ENCODE results near the gene TMEM30B.

DNA sequence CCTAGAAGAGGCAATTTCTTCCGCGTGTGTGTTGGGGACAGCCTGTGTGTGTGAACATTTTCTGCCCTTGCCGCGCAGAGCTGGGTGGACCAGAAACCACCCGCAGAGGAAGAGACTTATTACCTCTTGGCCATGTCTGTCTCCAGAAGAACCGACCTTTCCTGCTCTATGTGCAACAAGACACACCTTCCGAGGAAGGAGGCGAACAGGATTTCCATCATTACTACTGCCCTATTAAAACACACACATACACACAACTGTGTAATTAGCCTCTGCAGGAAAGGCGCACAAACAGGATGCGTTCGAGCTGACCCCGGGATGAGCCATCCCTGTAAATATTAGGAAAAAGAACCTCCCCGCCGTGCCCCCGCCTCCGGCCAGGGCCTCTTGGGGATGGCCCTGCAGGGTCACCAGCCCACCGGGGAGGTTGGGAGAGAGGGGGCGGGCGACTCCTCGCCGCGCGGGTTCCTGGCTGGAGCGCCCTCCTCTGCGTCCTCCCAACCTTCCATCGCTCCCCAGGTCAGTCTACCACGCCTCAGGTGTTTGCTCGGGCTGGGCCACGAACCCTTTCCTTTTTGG lies 39.8 kb upstream of the TMEM30B start:
- TF ChIP-seq, protein P1, sequence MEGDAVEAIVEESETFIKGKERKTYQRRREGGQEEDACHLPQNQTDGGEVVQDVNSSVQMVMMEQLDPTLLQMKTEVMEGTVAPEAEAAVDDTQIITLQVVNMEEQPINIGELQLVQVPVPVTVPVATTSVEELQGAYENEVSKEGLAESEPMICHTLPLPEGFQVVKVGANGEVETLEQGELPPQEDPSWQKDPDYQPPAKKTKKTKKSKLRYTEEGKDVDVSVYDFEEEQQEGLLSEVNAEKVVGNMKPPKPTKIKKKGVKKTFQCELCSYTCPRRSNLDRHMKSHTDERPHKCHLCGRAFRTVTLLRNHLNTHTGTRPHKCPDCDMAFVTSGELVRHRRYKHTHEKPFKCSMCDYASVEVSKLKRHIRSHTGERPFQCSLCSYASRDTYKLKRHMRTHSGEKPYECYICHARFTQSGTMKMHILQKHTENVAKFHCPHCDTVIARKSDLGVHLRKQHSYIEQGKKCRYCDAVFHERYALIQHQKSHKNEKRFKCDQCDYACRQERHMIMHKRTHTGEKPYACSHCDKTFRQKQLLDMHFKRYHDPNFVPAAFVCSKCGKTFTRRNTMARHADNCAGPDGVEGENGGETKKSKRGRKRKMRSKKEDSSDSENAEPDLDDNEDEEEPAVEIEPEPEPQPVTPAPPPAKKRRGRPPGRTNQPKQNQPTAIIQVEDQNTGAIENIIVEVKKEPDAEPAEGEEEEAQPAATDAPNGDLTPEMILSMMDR (IDR thresholded peaks at IDR 0.05) = no peak
- TF ChIP-seq POLR2A (IDR thresholded peaks at IDR 0.05) = no peak

Measured in adrenal gland (tissue), 5 donors.